ENCODE measurements around the gene ABCB1. TPM values are rescaled to one million over a fixed set of nuclear protein-coding genes. Genes with fewer than 3 reads are reported as not detected.

Gene ABCB1
- total and polyA plus RNA-seq, 9 of the 15 experiments (the other 6 are each of a cell fraction or from before 2014, with no cell fraction given), result 0.03 to 0.86 (median 0.52) TPM

DNA sequence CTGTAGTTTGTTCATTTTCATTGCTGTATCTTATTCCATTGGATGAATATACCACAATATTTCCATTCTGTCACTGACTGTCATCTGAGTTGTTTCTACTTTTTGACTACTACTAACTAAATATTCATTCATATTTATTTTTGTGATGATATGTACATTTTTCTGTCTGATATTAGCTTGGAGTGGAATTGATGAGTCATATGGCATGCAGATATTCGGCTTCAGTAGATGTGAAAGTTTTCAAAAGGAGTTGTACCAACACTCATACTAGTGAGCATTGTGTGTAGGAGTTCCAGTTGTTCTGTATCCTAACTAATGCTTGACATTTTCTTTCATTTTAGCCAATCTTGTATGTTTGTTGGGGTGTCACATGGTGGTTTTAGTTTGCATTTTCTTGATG is 35.2 kb upstream of the ABCB1 start (continued):
- TF ChIP-seq, protein P1, sequence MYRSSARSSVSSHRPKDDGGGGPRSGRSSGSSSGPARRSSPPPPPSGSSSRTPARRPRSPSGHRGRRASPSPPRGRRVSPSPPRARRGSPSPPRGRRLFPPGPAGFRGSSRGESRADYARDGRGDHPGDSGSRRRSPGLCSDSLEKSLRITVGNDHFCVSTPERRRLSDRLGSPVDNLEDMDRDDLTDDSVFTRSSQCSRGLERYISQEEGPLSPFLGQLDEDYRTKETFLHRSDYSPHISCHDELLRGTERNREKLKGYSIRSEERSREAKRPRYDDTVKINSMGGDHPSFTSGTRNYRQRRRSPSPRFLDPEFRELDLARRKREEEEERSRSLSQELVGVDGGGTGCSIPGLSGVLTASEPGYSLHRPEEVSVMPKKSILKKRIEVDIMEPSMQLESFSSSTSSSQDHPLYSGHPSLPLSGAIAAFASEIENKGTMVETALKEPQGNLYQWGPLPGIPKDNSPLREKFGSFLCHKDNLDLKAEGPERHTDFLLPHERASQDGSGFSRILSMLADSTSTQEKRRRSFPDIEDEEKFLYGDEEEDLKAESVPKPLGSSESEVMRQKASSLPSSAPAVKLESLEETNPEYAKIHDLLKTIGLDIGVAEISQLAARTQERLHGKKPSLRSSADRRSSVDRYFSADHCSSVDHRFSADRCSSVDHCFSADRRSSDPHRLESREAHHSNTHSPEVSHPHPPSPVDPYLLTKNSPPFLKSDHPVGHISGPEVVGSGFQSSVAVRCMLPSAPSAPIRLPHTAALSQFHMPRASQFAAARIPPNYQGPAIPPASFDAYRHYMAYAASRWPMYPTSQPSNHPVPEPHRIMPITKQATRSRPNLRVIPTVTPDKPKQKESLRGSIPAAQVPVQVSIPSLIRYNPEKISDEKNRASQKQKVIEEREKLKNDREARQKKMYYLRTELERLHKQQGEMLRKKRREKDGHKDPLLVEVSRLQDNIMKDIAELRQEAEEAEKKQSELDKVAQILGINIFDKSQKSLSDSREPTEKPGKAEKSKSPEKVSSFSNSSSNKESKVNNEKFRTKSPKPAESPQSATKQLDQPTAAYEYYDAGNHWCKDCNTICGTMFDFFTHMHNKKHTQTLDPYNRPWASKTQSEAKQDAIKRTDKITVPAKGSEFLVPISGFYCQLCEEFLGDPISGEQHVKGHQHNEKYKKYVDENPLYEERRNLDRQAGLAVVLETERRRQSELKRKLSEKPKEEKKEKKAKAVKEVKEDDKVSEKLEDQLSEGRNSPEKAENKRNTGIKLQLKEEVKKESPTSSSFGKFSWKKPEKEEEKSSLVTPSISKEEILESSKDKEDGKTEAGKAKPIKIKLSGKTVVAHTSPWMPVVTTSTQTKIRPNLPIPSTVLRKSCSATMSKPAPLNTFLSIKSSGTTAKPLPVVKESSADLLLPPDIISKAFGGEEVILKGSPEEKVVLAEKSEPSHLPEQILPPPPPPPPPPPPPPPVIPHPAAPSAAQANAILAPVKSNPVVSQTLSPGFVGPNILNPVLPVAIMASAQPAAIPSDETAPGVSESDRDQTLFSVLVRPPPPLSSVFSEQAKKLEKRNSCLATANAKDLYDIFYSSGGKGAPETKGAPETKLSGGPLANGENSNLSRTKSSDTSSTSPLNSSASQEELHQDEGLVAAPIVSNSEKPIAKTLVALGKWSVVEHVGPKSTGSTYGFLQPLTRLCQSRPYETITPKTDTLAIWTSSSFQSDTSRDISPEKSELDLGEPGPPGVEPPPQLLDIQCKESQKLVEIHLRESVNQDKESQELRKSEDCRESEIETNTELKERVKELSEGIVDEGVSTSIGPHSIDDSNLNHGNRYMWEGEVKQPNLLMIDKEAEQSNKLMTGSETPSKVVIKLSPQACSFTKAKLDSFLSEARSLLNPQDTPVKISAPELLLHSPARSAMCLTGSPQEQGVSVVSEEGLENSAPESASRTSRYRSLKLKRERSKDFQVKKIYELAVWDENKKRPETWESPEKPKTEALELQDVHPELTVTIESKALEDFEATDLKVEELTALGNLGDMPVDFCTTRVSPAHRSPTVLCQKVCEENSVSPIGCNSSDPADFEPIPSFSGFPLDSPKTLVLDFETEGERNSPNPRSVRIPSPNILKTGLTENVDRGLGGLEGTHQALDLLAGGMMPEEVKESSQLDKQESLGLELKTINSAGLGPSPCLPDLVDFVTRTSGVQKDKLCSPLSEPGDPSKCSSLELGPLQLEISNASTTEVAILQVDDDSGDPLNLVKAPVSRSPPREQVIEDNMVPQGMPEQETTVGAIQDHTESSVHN (IDR thresholded peaks at IDR 0.05; ENCODE audit: borderline replicate concordance in 1 of 2, low read depth in 1 of 2), result no peak
- TF ChIP-seq EGR1 (conservative IDR thresholded peaks at IDR 0.05) (no peak), MTF1 (CRISPR knock-in tag; IDR thresholded peaks at IDR 0.05; ENCODE audit: borderline replicate concordance) (no peak), HIVEP1 (CRISPR knock-in tag; IDR thresholded peaks at IDR 0.05) (no peak), TEAD4 (IDR thresholded peaks at IDR 0.05; ENCODE audit: low read length) (no peak), TEAD4 (CRISPR knock-in tag; IDR thresholded peaks at IDR 0.05; ENCODE audit: borderline replicate concordance) (no peak), ZNF124 (CRISPR knock-in tag; IDR thresholded peaks at IDR 0.05) (no peak)
- TF ChIP-seq, protein P2, sequence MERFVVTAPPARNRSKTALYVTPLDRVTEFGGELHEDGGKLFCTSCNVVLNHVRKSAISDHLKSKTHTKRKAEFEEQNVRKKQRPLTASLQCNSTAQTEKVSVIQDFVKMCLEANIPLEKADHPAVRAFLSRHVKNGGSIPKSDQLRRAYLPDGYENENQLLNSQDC (CRISPR knock-in tag; IDR thresholded peaks at IDR 0.05), result no peak

Data from K562 (cell line).